NT2/D1 (cell line): ENCODE results near the gene RRN3.
"Not testable (repeated sequence)": the region's sequence is repeated elsewhere in the genome, so short reads cannot be mapped to it uniquely, and the experiment has no call there.

ENCODE experiments used
- SUZ12 ChIP-seq: IDR thresholded peaks from 2 replicates; pipeline ENCODE4 v1.6.1; 2011; ENCODE audit not compliant: insufficient read length, insufficient read depth; ENCODE audit errors: extremely low read depth
- YY1 ChIP-seq: IDR thresholded peaks from 2 replicates; pipeline ENCODE4 v1.6.1; 2011; ENCODE audit not compliant: insufficient read length, insufficient read depth
- ZNF274 ChIP-seq: IDR thresholded peaks from 2 replicates; pipeline ENCODE4 v1.6.1; 2011; ENCODE audit warnings: mild to moderate bottlenecking, low read depth, low read length

- not testable (repeated sequence) for TF ChIP-seq SUZ12, ZNF274, YY1
These were observed 3.3 kb downstream of the RRN3 start for GRCh38 chr16:15090663-15091269.
